Nephron (organoid): ENCODE data around the gene CASK.

Experiments used
- H3K27ac Mint-ChIP-seq, 3 experiments: 2 replicates each; pipeline ENCODE4 v1.8.0; 2020; ENCODE audit warnings: mixed read lengths in 3 of 3, mild to moderate bottlenecking in 2 of 3, moderate library complexity in 1 of 3
- H3K27me3 Mint-ChIP-seq: 2 replicates; pipeline ENCODE4 v1.8.0; 2021; ENCODE audit warnings: low read depth, mild to moderate bottlenecking, moderate library complexity, mixed read lengths
- H3K36me3 Mint-ChIP-seq: 2 replicates; pipeline ENCODE4 v1.8.0; 2020; ENCODE audit warnings: low read depth, mixed read lengths
- H3K4me1 Mint-ChIP-seq: 2 replicates; pipeline ENCODE4 v1.8.0; 2020; ENCODE audit warnings: mixed read lengths
- H3K4me3 Mint-ChIP-seq, 3 experiments: 2 replicates each; pipeline ENCODE4 v1.8.0; 2020; ENCODE audit warnings: mild to moderate bottlenecking in 3 of 3, mixed read lengths in 3 of 3, moderate library complexity in 2 of 3
- H3K9me3 Mint-ChIP-seq: 2 replicates; pipeline ENCODE4 v1.8.0; 2020; ENCODE audit warnings: mixed read lengths
- TF ChIP-seq, protein P1 (sequence below), 3 experiments: fragments of 200-600 bp; sonication (generic); IDR thresholded peaks; one replicate each; pipeline ENCODE4 v1.5.0; 2021; ENCODE audit warnings: antibody characterized with exemption in 3 of 3; ENCODE audit not compliant: unreplicated experiment in 3 of 3

CASK gene

GRCh38 chrX:41590641-41591040, 332.7 kb downstream of the CASK start:
- peaks cover 4% of the 10 kb centered on the region for H3K4me1 Mint-ChIP-seq
- H3K36me3 Mint-ChIP-seq, result no peaks in the 10 kb centered on the region
- no peak overlapping the region for H3K27ac Mint-ChIP-seq
- no peaks in the 10 kb centered on the region for H3K27me3 Mint-ChIP-seq
- H3K4me3 Mint-ChIP-seq, result no peak overlapping the region
- TF ChIP-seq, protein P1, sequence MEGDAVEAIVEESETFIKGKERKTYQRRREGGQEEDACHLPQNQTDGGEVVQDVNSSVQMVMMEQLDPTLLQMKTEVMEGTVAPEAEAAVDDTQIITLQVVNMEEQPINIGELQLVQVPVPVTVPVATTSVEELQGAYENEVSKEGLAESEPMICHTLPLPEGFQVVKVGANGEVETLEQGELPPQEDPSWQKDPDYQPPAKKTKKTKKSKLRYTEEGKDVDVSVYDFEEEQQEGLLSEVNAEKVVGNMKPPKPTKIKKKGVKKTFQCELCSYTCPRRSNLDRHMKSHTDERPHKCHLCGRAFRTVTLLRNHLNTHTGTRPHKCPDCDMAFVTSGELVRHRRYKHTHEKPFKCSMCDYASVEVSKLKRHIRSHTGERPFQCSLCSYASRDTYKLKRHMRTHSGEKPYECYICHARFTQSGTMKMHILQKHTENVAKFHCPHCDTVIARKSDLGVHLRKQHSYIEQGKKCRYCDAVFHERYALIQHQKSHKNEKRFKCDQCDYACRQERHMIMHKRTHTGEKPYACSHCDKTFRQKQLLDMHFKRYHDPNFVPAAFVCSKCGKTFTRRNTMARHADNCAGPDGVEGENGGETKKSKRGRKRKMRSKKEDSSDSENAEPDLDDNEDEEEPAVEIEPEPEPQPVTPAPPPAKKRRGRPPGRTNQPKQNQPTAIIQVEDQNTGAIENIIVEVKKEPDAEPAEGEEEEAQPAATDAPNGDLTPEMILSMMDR (IDR thresholded peaks at IDR 0.05; ENCODE audit: unreplicated experiment in 3 of 3), result no peak
- H3K9me3 Mint-ChIP-seq, result no peaks in the 10 kb centered on the region

GRCh38 chrX:41589634-41590270, 333.6 kb downstream of the CASK start:
- H3K9me3 Mint-ChIP-seq, result no peaks in the 10 kb centered on the region
- peaks cover 5% of the 10 kb centered on the region for H3K36me3 Mint-ChIP-seq
- no peaks in the 10 kb centered on the region for H3K27me3 Mint-ChIP-seq
- peak overlapping the region; percentile 58 to 91 (median 76) for H3K27ac Mint-ChIP-seq
- TF ChIP-seq, protein P1 (IDR thresholded peaks at IDR 0.05; ENCODE audit: unreplicated experiment in 3 of 3), result no peak
- H3K4me3 Mint-ChIP-seq, result peak overlapping the region in 1 of 3 experiments; percentile 19
- peaks cover 4% of the 10 kb centered on the region for H3K4me1 Mint-ChIP-seq

- Mint-ChIP-seq H3K27me3 (no peaks in the 10 kb centered on the region), H3K4me1 (peaks cover 4% of the 10 kb centered on the region), H3K4me3 (peak overlapping the region in 1 of 3 experiments; percentile 20), H3K36me3 (peaks cover 9% of the 10 kb centered on the region), H3K27ac (peak overlapping the region in 1 of 3 experiments; percentile 70), H3K9me3 (no peaks in the 10 kb centered on the region)
- TF ChIP-seq, protein P1 (IDR thresholded peaks at IDR 0.05; ENCODE audit: unreplicated experiment in 3 of 3), result no peak
Measured at GRCh38 chrX:41588271-41588670, 335.1 kb downstream of the CASK start.

DNA sequence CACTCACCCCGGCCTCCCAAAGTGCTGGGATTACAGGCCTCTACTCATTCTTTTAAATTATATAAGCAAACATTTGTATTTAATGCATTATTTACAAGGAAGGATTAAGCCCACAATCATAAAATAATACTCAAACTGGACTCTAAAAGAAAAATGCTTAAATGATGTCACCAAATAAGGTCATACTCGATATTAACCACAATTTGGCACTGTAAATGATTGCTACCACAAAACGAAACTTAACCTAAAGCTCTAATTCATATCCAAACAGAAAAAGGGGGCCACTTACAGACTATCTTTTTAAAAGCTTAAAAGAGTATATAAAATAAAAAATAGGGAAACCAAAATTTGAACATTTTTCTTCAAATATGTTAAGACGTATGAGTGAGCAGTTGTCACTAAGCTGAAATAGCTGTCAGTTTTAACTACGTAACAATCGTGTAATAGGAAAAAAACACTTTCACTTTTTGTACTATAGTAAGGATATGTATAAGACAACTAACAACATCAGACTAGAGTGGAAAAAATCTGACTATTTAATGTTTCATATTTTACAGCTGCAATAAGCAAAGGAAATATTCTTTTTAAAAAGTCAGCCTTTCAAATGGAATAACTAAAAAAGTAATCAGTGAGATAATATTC, 342.8 kb downstream of the CASK start:
- no peak overlapping the region for H3K27ac Mint-ChIP-seq
- H3K4me3 Mint-ChIP-seq, result no peak overlapping the region
- H3K27me3 Mint-ChIP-seq, result no peaks in the 10 kb centered on the region
- H3K36me3 Mint-ChIP-seq, result peaks cover 33% of the 10 kb centered on the region
- H3K9me3 Mint-ChIP-seq, result peaks cover 5% of the 10 kb centered on the region
- TF ChIP-seq, protein P1 (IDR thresholded peaks at IDR 0.05; ENCODE audit: unreplicated experiment in 3 of 3), result no peak
- no peaks in the 10 kb centered on the region for H3K4me1 Mint-ChIP-seq

DNA sequence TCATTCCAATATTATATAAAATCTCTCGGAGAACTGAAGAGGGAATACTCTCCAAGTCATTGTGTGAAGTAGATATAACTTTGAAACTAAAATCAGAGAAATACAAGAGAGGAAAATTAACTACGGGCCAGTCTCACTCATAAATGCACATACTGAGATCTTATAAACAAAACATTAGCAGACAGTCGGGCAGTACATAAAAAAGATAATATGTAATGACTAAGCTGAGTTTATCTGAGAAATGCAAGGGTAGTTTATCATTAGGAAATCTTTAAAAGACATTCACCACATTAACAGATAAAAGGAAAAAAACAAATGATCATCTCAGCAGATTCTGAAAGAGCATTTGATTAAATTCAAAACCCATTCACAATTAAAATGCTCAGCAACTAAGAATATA, 359.5 kb downstream of the CASK start:
- peaks cover 6% of the 10 kb centered on the region for H3K9me3 Mint-ChIP-seq
- peaks cover 25% of the 10 kb centered on the region for H3K4me1 Mint-ChIP-seq
- H3K4me3 Mint-ChIP-seq, result no peak overlapping the region
- H3K36me3 Mint-ChIP-seq, result peaks cover 37% of the 10 kb centered on the region
- TF ChIP-seq, protein P1 (IDR thresholded peaks at IDR 0.05; ENCODE audit: unreplicated experiment in 3 of 3), result no peak
- no peaks in the 10 kb centered on the region for H3K27me3 Mint-ChIP-seq
- H3K27ac Mint-ChIP-seq, result peak overlapping the region; percentile 24 to 50 (median 46)

GRCh38 chrX:41561045-41561444, 362.3 kb downstream of the CASK start:
- no peaks in the 10 kb centered on the region for H3K27me3 Mint-ChIP-seq
- H3K4me3 Mint-ChIP-seq, result no peak overlapping the region
- peak overlapping the region; percentile 86 to 87 (median 86) for H3K27ac Mint-ChIP-seq
- peaks cover 20% of the 10 kb centered on the region for H3K36me3 Mint-ChIP-seq
- no peaks in the 10 kb centered on the region for H3K9me3 Mint-ChIP-seq
- TF ChIP-seq, protein P1 (IDR thresholded peaks at IDR 0.05; ENCODE audit: unreplicated experiment in 3 of 3), result no peak
- peaks cover 25% of the 10 kb centered on the region for H3K4me1 Mint-ChIP-seq
